SU-DHL-6 (cell line): Measurements from ENCODE around the gene ANTXR2.

ENCODE experiments used
- H2AFZ ChIP-seq: fragments of 200-600 bp; sonication (generic); 2 replicates; pipeline ENCODE4 v1.6.1; 2014; ENCODE audit warnings: low read depth, mild to moderate bottlenecking, moderate library complexity, mixed read lengths, antibody characterized with exemption, low read length; ENCODE audit not compliant: severe bottlenecking
- H3F3A ChIP-seq: fragments of 200-600 bp; shearing (Covaris generic); 2 replicates; pipeline ENCODE4 v1.6.0; 2016; ENCODE audit warnings: antibody characterized with exemption, mild to moderate bottlenecking; ENCODE audit not compliant: insufficient read depth
- H3K27ac ChIP-seq: fragments of 200-600 bp; sonication (generic); 2 replicates; pipeline ENCODE4 v1.5.1; 2016; ENCODE audit warnings: low read depth, mild to moderate bottlenecking, low read length, moderate library complexity, mixed read lengths
- H3K27me3 ChIP-seq: fragments of 200-600 bp; sonication (generic), shearing (Covaris generic); 2 replicates; pipeline ENCODE4 v1.6.0; 2014; ENCODE audit warnings: mild to moderate bottlenecking, low read length
- H3K36me3 ChIP-seq: fragments of 200-600 bp; sonication (generic); 2 replicates; pipeline ENCODE4 v1.6.1; 2014; ENCODE audit warnings: mild to moderate bottlenecking, low read length, mixed read lengths
- H3K4me2 ChIP-seq: fragments of 300-600, 200-600 bp; shearing (Covaris generic), sonication (generic); 2 replicates; pipeline ENCODE4 v1.6.0; 2014; ENCODE audit warnings: low read length, low read depth, mild to moderate bottlenecking; ENCODE audit not compliant: poor library complexity, severe bottlenecking
- H3K4me3 ChIP-seq: fragments of 200-600 bp; sonication (generic); 2 replicates; pipeline ENCODE4 v1.5.1; 2014; ENCODE audit warnings: antibody characterized with exemption, low read length, mild to moderate bottlenecking, mixed read lengths; ENCODE audit not compliant: insufficient read depth, poor library complexity, severe bottlenecking
- H3K79me2 ChIP-seq: fragments of 200-600 bp; sonication (generic); 2 replicates; pipeline ENCODE4 v1.6.1; 2014; ENCODE audit warnings: mild to moderate bottlenecking, low read length, moderate library complexity; ENCODE audit not compliant: insufficient read depth
- H3K9ac ChIP-seq: fragments of 200-600 bp; sonication (generic); 2 replicates; pipeline ENCODE4 v1.7.0; 2014; ENCODE audit warnings: mild to moderate bottlenecking, low read length
- H3K9me2 ChIP-seq: fragments of 200-600 bp; sonication (generic); replicated peaks from 2 replicates; pipeline ENCODE4 v1.6.1; 2014; ENCODE audit warnings: low read length; ENCODE audit not compliant: insufficient read depth
- H3K9me3 ChIP-seq: fragments of 200-600 bp; sonication (generic); 2 replicates; pipeline ENCODE4 v1.6.1; 2014; ENCODE audit warnings: low read length, mixed read lengths; ENCODE audit not compliant: insufficient read depth
- H4K20me1 ChIP-seq: fragments of 200-600 bp; sonication (generic); 2 replicates; pipeline ENCODE4 v1.6.1; 2014; ENCODE audit warnings: low read depth, mild to moderate bottlenecking, antibody characterized with exemption, low read length, moderate library complexity, mixed read lengths
- EZH2phosphoT487 ChIP-seq: fragments of 200-600 bp; sonication (generic), shearing (Covaris generic); conservative IDR thresholded peaks from 2 replicates; pipeline ENCODE4 v1.6.1; 2018; ENCODE audit warnings: mild to moderate bottlenecking, antibody characterized with exemption, low read length, moderate library complexity, mixed read lengths
- TF ChIP-seq, protein P1 (sequence below): fragments of 200-600 bp; sonication (generic); IDR thresholded peaks from one replicate; pipeline ENCODE4 v1.5.1; 2017; ENCODE audit warnings: antibody characterized with exemption, mild to moderate bottlenecking, low read length, moderate library complexity; ENCODE audit not compliant: insufficient read depth, poor library complexity, severe bottlenecking

Gene ANTXR2

DNA sequence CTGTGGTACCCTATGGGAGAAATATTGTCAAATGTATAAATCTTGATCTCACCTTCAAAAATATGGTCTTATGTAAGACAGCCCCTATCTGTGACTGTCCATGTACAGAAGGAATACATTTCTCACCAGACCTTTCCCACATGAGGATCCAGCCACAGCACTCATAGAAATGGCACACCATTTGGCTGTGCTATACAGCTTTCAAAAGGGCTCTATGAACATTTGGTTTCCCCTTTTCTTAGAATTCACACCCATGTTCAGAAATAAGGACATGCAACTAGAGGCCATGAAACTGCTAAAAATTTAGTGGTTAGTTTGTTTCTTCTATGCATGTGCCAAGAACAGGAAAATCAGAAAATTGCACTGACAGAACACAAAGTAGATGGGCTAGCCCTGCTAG, 62.7 kb downstream of the ANTXR2 start:
- Histone ChIP-seq H3K27me3 (no peaks in the 10 kb centered on the region), H3K27ac (no peak overlapping the region), H4K20me1 (no peaks in the 10 kb centered on the region), H3F3A (no peaks in the 10 kb centered on the region), H3K4me3 (no peak overlapping the region), H3K4me2 (no peak overlapping the region), H3K9me3 (no peaks in the 10 kb centered on the region), H3K9ac (no peak overlapping the region), H3K79me2 (no peaks in the 10 kb centered on the region), H3K36me3 (no peaks in the 10 kb centered on the region), H3K9me2 (no peaks in the 10 kb centered on the region), H2AFZ (no peak overlapping the region)
- TF ChIP-seq, protein P1, sequence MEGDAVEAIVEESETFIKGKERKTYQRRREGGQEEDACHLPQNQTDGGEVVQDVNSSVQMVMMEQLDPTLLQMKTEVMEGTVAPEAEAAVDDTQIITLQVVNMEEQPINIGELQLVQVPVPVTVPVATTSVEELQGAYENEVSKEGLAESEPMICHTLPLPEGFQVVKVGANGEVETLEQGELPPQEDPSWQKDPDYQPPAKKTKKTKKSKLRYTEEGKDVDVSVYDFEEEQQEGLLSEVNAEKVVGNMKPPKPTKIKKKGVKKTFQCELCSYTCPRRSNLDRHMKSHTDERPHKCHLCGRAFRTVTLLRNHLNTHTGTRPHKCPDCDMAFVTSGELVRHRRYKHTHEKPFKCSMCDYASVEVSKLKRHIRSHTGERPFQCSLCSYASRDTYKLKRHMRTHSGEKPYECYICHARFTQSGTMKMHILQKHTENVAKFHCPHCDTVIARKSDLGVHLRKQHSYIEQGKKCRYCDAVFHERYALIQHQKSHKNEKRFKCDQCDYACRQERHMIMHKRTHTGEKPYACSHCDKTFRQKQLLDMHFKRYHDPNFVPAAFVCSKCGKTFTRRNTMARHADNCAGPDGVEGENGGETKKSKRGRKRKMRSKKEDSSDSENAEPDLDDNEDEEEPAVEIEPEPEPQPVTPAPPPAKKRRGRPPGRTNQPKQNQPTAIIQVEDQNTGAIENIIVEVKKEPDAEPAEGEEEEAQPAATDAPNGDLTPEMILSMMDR: no peak
- no peak for TF ChIP-seq EZH2phosphoT487

DNA sequence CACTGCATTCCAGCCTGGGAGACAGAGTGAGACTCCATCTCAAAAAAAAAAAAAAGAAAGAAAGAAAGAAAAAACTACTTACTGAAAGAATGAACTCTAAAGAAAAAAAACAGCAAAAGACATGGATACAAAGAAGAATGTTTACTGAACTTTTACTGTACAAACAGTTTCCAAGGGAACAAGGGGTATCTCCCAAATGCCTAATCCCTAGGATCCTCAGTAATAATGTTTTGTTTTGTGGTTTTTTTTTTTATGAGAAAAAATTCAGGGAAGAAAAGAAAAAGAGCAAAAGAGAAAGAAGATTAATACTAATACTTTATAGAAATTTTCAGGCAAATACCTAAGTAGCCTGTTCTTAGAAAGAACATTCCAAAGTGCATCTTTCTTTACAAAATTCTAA, 63.2 kb downstream of the ANTXR2 start:
- no peaks in the 10 kb centered on the region for H3K27me3 ChIP-seq
- H3K79me2 ChIP-seq: no peaks in the 10 kb centered on the region
- no peak overlapping the region for H3K4me2 ChIP-seq
- H2AFZ ChIP-seq: no peak overlapping the region
- no peaks in the 10 kb centered on the region for H3K9me3 ChIP-seq
- H3K36me3 ChIP-seq: no peaks in the 10 kb centered on the region
- no peak overlapping the region for H3K9ac ChIP-seq
- H3K27ac ChIP-seq: no peak overlapping the region
- TF ChIP-seq, protein P1: no peak
- TF ChIP-seq EZH2phosphoT487: no peak
- no peaks in the 10 kb centered on the region for H3F3A ChIP-seq
- H4K20me1 ChIP-seq: no peaks in the 10 kb centered on the region
- H3K4me3 ChIP-seq: no peak overlapping the region
- H3K9me2 ChIP-seq: no peaks in the 10 kb centered on the region

DNA sequence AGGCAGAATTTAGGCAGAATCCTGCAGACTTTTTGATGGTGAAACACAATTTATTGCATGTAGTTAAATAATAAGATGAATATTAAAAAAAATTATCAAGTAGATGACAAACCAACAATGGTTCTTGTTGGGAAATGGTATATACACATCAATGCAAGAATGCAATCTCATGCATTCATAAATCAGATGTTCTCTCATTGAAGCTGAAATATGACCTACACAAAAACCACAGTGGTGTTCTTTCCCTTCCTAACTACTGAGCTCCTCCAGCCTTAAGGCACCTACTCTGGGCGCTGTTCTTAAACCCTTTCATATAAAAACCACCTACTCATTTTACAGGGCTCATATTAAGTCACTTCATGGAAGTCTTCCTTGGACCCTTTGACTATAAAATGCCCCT, 64.1 kb downstream of the ANTXR2 start:
- no peak overlapping the region for H3K27ac ChIP-seq
- H3K4me2 ChIP-seq: no peak overlapping the region
- TF ChIP-seq, protein P1: no peak
- TF ChIP-seq EZH2phosphoT487: no peak
- no peaks in the 10 kb centered on the region for H3F3A ChIP-seq
- no peaks in the 10 kb centered on the region for H3K79me2 ChIP-seq
- no peak overlapping the region for H3K9ac ChIP-seq
- no peaks in the 10 kb centered on the region for H3K36me3 ChIP-seq
- H3K9me2 ChIP-seq: no peaks in the 10 kb centered on the region
- H2AFZ ChIP-seq: no peak overlapping the region
- no peaks in the 10 kb centered on the region for H3K27me3 ChIP-seq
- H3K9me3 ChIP-seq: no peaks in the 10 kb centered on the region
- H3K4me3 ChIP-seq: no peak overlapping the region
- H4K20me1 ChIP-seq: no peaks in the 10 kb centered on the region
